Breast epithelium (tissue), 4 donors: ENCODE results near the gene TFPT. TPM values are rescaled to one million over a fixed set of nuclear protein-coding genes. Genes with fewer than 3 reads are reported as not detected.

Experiments used
- DNase-seq, 2 donors: peaks; one replicate each; pipeline ENCODE4 v3.0.0-alpha.2; 2019; ENCODE audit warnings: low spot score in 2 of 2
- H3K27ac ChIP-seq, 2 donors: fragments of 200-600 bp; sonication (generic) in 1 of 2; one replicate each; pipeline ENCODE4 v1.5.1; 2016 to 2019; ENCODE audit warnings: mild to moderate bottlenecking in 1 of 2
- H3K27me3 ChIP-seq, 2 donors: fragments of 200-600 bp; sonication (generic) in 1 of 2; one replicate each; pipeline versions ENCODE4 v1.5.1 to v1.6.0; 2017 to 2019; ENCODE audit warnings: control low read depth in 1 of 2, mild to moderate bottlenecking in 1 of 2
- H3K36me3 ChIP-seq: fragments of 200-600 bp; one replicate; pipeline ENCODE4 v1.5.1; 2019
- H3K4me1 ChIP-seq, 2 donors: fragments of 200-600 bp; sonication (generic); one replicate each; pipeline ENCODE4 v1.5.1; 2016 to 2019; ENCODE audit warnings: control low read depth in 1 of 2
- H3K4me3 ChIP-seq, 3 donors: fragments of 200-600 bp; sonication (generic); 1 replicate in 2 of 3; 2 replicates in 1 of 3; pipeline ENCODE4 v1.5.1; 2016 to 2019; ENCODE audit warnings: mild to moderate bottlenecking in 3 of 3, moderate library complexity in 2 of 3
- H3K9me3 ChIP-seq, 2 donors: fragments of 200-600 bp; sonication (generic) in 1 of 2; one replicate each; pipeline ENCODE4 v1.5.1; 2016 to 2019; ENCODE audit warnings: control low read depth in 1 of 2
- POLR2A ChIP-seq: fragments of 450-650 bp; IDR thresholded peaks from one replicate; pipeline ENCODE4 v1.6.1; 2016; ENCODE audit warnings: antibody characterized with exemption, mild to moderate bottlenecking, moderate library complexity
- POLR2AphosphoS5 ChIP-seq, 3 donors: sonication (generic); formaldehyde crosslinking; IDR thresholded peaks; one replicate each; pipeline ENCODE4 v1.6.1; 2017; ENCODE audit warnings: antibody characterized with exemption in 3 of 3
- intact Hi-C: fragments of 100-400 bp; cut with DNase I; formaldehyde crosslinking; loops from one replicate; pipeline ENCODE4 v1.15.1; 2023; ENCODE audit warnings: low total_unique reads
- total RNA-seq, 3 donors: library from RNA; depleted of rRNA; stranded (reverse); fragments of >200 nt; gene quantifications; one replicate each; pipeline ENCODE4 v1.1.0, GENCODE V29; 2016
- TF ChIP-seq, protein P1 (sequence below), 3 donors: fragments of 450-650 bp; IDR thresholded peaks; one replicate each; pipeline ENCODE4 v1.5.1; 2016 to 2017; ENCODE audit warnings: antibody characterized with exemption in 3 of 3, mild to moderate bottlenecking in 3 of 3, moderate library complexity in 3 of 3

The TFPT gene
- total RNA-seq, 3 donors from 2014 or later, result 11.9 to 16.7 (median 16.2) TPM

DNA sequence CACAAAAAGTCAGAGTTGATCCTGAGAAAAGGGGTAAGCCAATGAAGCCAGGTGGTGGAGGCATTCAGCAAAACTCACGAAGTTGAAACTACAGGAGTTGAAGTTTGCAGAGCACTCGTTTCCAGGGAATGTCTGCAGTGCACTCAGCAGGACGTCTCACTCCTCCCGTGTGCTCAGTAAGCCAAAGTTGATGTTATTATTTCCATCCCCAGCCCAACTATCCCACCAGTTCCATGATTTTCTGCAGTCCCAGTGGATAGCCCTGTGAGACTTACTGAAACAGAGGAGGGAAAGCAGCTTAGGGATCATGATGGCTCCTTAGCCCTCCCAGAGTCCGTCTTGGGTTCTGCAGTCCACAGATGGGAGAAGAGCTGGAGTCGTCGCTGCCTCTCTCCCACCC, 34.4 kb downstream of the TFPT start, which contains the start of gene TARM1:
Gene TARM1 (minus strand): TSS at position 334 of the 400 bp plus-strand sequence. CDS start 25 bp downstream, at position 309.
- Histone ChIP-seq H3K9me3 (peaks cover 4 to 16% of the 10 kb centered on the region in 2 donors), H3K27ac (no peak within 1 kb of the TSS), H3K4me3 (no peak within 1 kb of the TSS), H3K4me1 (no peaks in the 10 kb centered on the region), H3K36me3 (no peaks in the 10 kb centered on the region), H3K27me3 (no peaks in the 10 kb centered on the region)
- TF ChIP-seq, protein P1, sequence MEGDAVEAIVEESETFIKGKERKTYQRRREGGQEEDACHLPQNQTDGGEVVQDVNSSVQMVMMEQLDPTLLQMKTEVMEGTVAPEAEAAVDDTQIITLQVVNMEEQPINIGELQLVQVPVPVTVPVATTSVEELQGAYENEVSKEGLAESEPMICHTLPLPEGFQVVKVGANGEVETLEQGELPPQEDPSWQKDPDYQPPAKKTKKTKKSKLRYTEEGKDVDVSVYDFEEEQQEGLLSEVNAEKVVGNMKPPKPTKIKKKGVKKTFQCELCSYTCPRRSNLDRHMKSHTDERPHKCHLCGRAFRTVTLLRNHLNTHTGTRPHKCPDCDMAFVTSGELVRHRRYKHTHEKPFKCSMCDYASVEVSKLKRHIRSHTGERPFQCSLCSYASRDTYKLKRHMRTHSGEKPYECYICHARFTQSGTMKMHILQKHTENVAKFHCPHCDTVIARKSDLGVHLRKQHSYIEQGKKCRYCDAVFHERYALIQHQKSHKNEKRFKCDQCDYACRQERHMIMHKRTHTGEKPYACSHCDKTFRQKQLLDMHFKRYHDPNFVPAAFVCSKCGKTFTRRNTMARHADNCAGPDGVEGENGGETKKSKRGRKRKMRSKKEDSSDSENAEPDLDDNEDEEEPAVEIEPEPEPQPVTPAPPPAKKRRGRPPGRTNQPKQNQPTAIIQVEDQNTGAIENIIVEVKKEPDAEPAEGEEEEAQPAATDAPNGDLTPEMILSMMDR (IDR thresholded peaks at IDR 0.05), result no peak
- no peak for TF ChIP-seq POLR2A
- TF ChIP-seq POLR2AphosphoS5 (IDR thresholded peaks at IDR 0.05), result no peak
- intact Hi-C loops, result no loop called here
- DNase-seq, result no peak

GRCh38 chr19:54077334-54077733, 38.1 kb downstream of the TFPT start:
- TF ChIP-seq POLR2AphosphoS5 (IDR thresholded peaks at IDR 0.05) (no peak), POLR2A (no peak)
- TF ChIP-seq, protein P1 (IDR thresholded peaks at IDR 0.05), result no peak
- no peak for DNase-seq
- peaks cover 4 to 11% of the 10 kb centered on the region in 2 donors for H3K9me3 ChIP-seq
- no peak overlapping the region for H3K27ac ChIP-seq
- no peaks in the 10 kb centered on the region for H3K36me3 ChIP-seq
- intact Hi-C loops, result no loop called here
- H3K4me3 ChIP-seq, result no peak overlapping the region
- no peaks in the 10 kb centered on the region for H3K27me3 ChIP-seq
- H3K4me1 ChIP-seq, result no peaks in the 10 kb centered on the region

DNA sequence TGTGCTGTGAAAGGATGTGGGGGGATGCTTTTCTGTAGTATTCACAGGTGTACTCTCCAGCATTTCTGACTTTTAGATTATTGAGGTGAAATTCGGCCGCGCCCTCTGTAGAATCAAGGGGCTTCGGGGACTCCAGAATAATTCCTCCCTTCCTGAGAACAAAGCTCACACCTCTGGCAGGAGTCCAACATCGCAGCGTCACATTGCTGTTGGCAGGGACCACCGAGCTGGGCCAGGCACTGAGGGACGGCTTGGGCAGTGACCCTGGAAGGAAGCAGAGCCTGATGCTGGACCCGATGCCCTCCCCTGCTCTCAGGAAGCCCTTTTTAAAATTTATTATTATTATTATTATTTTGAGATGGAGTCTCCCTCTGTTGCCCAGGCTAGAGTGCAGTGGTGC, 40.6 kb downstream of the TFPT start:
- DNase-seq, result no peak
- no peaks in the 10 kb centered on the region for H3K36me3 ChIP-seq
- intact Hi-C loops, result no loop called here
- H3K9me3 ChIP-seq, result peaks cover under 1 to 4% of the 10 kb centered on the region in 2 donors
- no peak overlapping the region for H3K4me3 ChIP-seq
- H3K27ac ChIP-seq, result no peak overlapping the region
- H3K27me3 ChIP-seq, result no peaks in the 10 kb centered on the region
- H3K4me1 ChIP-seq, result no peaks in the 10 kb centered on the region
- TF ChIP-seq POLR2A (no peak), POLR2AphosphoS5 (IDR thresholded peaks at IDR 0.05) (no peak)
- TF ChIP-seq, protein P1 (IDR thresholded peaks at IDR 0.05), result no peak

DNA sequence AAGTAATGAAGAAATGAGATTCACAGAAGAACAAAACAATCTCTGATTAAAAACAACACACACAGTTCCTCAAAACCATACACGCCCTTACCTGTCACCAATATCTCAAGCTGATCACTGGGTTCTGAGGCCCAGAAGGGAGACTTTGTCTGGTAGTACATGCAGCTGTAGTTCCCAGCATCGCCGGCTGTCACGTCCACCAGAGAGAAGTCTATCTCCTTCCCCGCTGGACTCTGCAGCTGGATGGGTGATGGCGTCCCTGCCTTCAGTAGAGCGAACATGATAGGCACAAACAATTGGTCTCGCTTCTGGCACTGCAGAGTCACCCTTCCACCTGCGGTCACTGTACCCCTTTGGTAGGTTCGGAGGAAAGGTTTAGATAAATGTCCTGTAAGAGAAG, 41.6 kb downstream of the TFPT start:
- Histone ChIP-seq H3K4me1 (no peaks in the 10 kb centered on the region), H3K27me3 (no peaks in the 10 kb centered on the region), H3K4me3 (no peak overlapping the region), H3K27ac (no peak overlapping the region), H3K36me3 (no peaks in the 10 kb centered on the region), H3K9me3 (peaks cover 8 to 13% of the 10 kb centered on the region in 2 donors)
- TF ChIP-seq POLR2A (no peak), POLR2AphosphoS5 (IDR thresholded peaks at IDR 0.05) (no peak)
- TF ChIP-seq, protein P1 (IDR thresholded peaks at IDR 0.05), result no peak
- DNase-seq, result no peak
- intact Hi-C loops, result no loop called here

DNA sequence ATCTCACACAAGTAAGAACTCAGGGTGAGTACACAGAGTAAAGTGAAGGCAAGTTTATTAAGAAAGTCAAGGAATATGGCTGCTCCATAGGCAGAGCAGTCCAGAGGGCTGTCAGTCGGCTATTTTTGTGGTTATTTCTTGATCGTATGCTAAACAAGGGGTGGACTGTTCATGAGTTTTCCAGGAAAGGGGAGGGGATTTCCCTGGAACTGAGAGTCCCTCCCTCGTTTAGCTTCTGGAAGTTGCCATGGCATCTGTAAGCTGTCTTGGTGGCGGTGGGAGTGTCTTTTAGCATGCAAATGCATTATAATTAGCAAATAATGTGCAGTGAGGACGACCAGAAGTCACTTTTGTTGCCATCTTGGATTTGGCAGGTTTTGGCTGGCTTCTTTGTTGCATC, 46.0 kb downstream of the TFPT start:
- Histone ChIP-seq H3K4me1 (no peaks in the 10 kb centered on the region), H3K4me3 (no peak overlapping the region), H3K9me3 (peaks cover 11 to 15% of the 10 kb centered on the region in 2 donors), H3K36me3 (no peaks in the 10 kb centered on the region), H3K27me3 (no peaks in the 10 kb centered on the region), H3K27ac (no peak overlapping the region)
- intact Hi-C loops, result no loop called here
- TF ChIP-seq POLR2A, result no peak
- TF ChIP-seq, protein P1 (IDR thresholded peaks at IDR 0.05), result no peak
- TF ChIP-seq POLR2AphosphoS5 (IDR thresholded peaks at IDR 0.05), result no peak
- DNase-seq, result no peak
